RWPE1 (cell line): Measurements from ENCODE around the gene METTL15.

ENCODE experiments used
- CTCF ChIA-PET: fragments of 350-600 bp; sonication (Branson Sonifier 250); formaldehyde crosslinking; extraction: SDS; loops from one replicate; lab custom pipeline; 2021; lab: Yijun Ruan, JAX
- POLR2A ChIA-PET: fragments of 400-600 bp; formaldehyde crosslinking; extraction: SDS; loops from one replicate; lab custom pipeline; 2020; ENCODE audit warnings: antibody characterized with exemption; ENCODE audit not compliant: low non-redundant PET; lab: Yijun Ruan, JAX
- DNase-seq: peaks from one replicate; pipeline ENCODE4 v3.0.0; 2012; ENCODE audit warnings: low spot score
- H3K27ac ChIP-seq: fragments of 450-650 bp; 2 replicates; pipeline ENCODE4 v1.5.1; 2017
- CTCF ChIP-seq: fragments of 450-650 bp; conservative IDR thresholded peaks from 2 replicates; pipeline ENCODE4 v1.5.1; 2017; ENCODE audit warnings: low read depth, mild to moderate bottlenecking

Gene METTL15

DNA sequence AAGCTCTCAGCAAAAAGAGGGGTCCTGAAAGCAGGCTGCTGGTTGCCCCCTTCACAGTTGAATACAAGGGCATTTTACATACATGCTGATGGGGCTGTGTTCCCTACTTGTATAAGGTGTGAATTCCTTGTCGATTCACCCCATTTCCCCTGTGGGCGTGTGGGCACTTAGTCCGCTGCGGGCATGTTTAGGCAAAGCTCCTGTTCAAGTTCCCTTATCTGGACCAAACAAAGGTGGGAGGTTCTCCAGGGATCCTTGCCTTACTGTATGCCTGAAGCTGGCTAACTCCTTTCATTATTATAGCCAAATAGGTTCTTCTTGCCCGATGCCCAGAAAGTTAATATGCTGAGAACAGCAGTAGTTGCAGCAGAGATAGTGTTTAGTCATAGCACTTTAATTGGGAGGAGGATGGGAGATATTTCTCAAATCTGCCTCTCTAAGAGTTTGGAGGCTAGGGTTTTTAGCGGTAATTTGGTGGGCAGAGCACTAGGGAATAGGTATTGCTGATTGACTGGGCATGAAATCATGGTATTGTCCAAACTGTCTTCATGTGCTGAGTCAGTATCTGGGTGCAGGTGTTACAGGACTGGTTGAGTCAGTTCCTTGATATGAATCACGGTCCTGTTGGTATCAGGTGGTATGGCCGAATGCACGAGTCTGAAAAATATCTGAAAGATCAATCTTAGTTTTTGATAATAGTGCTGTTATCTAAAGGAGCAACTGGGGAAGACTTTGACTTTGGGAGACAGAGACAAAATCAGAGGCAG is 32.7 kb downstream of the METTL15 start:
- ChIA-PET POLR2A (interaction anchor here (0.5 kb wide), 1 partner anchor 34 kb away, joined by 4 read pairs; no protein-coding TSS in a partner anchor), CTCF (interaction anchor here (0.7 kb wide), 3 partner anchors 13 to 75 kb away, joined by 3 read pairs; no protein-coding TSS in a partner anchor)
- no peak for TF ChIP-seq CTCF

DNA sequence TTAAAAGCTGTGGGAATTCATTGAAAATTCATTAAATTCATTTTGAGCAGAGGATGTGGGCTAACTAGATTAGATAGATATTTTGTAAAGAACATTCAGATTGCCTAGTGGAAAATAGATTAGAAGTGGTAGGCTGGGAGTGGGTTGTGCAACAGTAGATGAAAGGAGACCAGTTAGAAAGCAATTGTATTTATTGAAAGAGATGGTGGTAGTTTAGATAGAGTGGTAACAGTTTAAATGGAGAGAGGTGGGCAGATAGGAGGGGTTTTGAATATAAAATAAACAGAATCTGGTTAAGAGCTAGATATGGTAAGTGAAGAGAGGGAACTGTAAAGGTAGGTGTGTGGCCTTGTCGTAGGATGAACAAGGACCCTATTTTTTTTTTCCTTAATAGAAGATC is 34.5 kb downstream of the METTL15 start:
- POLR2A ChIA-PET = no interaction called here
- TF ChIP-seq CTCF = no peak
- CTCF ChIA-PET = interaction anchor here (0.7 kb wide), 1 partner anchor 1142 kb away, joined by 3 read pairs; no protein-coding TSS in a partner anchor
- H3K27ac ChIP-seq = no peak overlapping the region
- no peak for DNase-seq

More for the DNA sequence above, 32.7 kb downstream of the METTL15 start:
- peak; percentile 76 for DNase-seq
- H3K27ac ChIP-seq = no peak overlapping the region

GRCh38 chr11:28144808-28145207 is 36.6 kb downstream of the METTL15 start:
- CTCF ChIA-PET = no interaction called here
- TF ChIP-seq CTCF = no peak
- POLR2A ChIA-PET = no interaction called here
- no peak for DNase-seq
- no peak overlapping the region for H3K27ac ChIP-seq

DNA sequence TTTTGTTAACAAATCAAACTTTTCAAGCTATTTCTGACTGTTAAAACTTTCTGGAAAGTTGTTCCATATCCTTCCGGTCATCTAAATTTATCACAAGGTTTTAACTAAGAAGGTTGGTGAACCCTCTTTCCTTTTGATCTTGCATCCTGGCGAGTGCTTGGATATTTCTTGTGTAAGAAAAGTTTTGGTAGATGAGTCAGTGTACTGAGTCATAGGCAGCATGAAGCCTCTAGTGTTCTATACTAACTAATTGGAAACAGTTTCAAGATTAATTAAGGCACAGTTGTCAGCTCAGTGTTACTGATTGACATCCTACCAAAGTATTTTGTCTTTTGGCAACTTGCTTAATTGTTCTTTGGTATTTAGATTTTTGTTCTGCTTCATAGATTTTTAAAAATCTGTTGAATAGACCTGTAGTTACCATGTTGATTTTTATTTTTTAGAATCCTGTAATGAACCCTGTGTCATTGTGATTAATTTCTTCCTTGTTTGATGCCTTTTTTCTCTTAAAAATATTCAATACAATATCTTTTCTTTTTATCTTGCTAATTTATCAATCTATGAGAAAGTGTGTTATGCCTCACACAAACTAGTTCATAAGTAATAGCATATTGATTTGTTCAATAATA is 38.0 kb downstream of the METTL15 start:
- peak; percentile 81 for DNase-seq
- TF ChIP-seq CTCF = no peak
- POLR2A ChIA-PET = no interaction called here
- H3K27ac ChIP-seq = no peak overlapping the region
- CTCF ChIA-PET = interaction anchor here (0.6 kb wide), 1 partner anchor 429 kb away, joined by 3 read pairs; no protein-coding TSS in a partner anchor

DNA sequence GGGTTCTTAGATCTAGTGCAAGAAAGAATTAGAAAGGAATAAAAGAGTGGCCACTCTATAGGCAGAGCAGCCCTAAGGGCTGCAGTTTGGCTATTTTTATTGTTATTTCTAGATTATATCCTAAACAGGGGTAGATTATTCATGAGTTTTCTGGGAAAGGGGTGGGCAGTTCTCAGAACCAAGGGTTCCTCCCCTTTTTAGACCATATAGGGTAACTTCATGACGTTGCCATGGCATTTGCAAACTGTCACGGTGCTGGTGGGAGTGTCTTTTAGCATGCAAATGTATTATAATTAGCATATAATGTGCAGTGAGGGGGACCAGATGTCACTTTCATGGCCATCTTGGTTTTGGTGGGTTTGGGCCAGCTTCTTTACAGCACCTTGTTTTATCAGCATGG is 44.6 kb downstream of the METTL15 start:
- DNase-seq = no peak
- H3K27ac ChIP-seq = no peak overlapping the region
- POLR2A ChIA-PET = no interaction called here
- CTCF ChIA-PET = interaction anchor here (0.6 kb wide), 1 partner anchor 270 kb away, joined by 4 read pairs; no protein-coding TSS in a partner anchor
- no peak for TF ChIP-seq CTCF

DNA sequence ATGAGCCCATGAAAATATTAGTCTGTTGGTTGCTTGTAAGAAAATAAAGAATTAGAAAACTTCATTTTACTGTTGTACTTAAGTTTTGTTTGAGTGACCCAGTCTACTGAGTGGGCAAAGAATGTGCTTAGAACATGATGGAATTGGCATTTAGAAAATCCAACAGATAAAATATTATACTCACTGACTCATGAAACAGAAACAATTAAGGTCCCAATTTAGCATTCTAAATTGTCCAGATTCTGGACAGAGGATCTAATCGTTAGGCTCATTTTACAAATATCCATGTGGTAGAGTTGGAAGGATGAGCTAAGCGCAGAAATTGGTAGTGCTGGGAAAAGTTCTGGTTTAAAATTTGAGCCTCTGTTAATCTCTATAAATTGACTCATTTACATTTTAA is 45.4 kb downstream of the METTL15 start:
- ChIA-PET CTCF (interaction anchor here (0.6 kb wide), 1 partner anchor 13 kb away, joined by 3 read pairs; no protein-coding TSS in a partner anchor), POLR2A (no interaction called here)
- H3K27ac ChIP-seq = no peak overlapping the region
- TF ChIP-seq CTCF = no peak
- DNase-seq = no peak
